ENCODE measurements around the gene SARDH. TPM values are rescaled to one million over a fixed set of nuclear protein-coding genes. Genes with fewer than 3 reads are reported as not detected.

SARDH gene
- total RNA-seq, 1 donor from 2014 or later = 12.9 TPM

DNA sequence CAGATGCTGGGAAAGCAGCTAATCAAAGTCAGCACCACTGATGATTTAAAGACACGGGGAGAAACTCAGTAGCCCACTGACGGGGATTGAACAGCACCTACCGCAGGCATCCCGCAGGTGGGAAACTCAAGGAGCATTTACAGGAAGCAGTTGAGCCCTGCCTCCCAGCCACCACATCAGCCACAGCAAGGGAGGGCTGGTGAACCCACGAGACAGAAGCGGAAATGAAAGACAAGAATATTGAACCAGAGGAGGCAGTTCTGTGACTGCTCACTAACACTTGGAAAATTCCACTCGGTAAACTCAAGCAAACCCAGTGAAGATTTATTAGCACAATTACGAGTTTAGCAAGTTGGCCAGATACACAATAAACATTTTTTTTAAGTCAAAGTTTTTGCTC, 118.4 kb downstream of the SARDH start:
- no peak for DNase-seq (ENCODE audit: low spot score in 2 of 2, unreplicated experiment in 2 of 2)
- H3K4me1 Mint-ChIP-seq = no peaks in the 10 kb centered on the region
- no peak overlapping the region for H3K27ac Mint-ChIP-seq
- H3K4me3 Mint-ChIP-seq = no peak overlapping the region
- H3K27me3 Mint-ChIP-seq (ENCODE audit: low read depth) = peaks cover 78% of the 10 kb centered on the region
- peaks cover under 1% of the 10 kb centered on the region for H3K9me3 Mint-ChIP-seq
- H3K36me3 Mint-ChIP-seq = no peaks in the 10 kb centered on the region
- TF ChIP-seq CTCF (IDR thresholded peaks at IDR 0.05; ENCODE audit: unreplicated experiment) = no peak

DNA sequence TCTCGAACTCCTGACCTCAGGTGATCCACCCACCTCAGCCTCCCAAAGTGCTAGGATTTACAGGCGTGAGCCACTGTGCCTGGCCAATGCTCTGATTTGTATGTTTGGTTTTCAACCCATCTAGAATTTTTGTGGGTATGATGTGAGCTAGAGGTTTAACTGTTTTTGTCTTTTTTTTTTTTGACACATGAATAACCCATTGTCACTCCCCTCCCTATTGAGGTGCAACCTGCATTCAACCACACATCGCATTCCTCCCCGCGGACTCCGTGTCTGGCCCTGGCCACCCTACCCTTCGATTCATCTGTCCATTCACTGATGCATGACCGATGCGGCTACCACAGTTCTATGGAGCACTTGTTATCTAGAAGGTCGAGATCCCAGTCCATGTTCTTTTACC, 119.4 kb downstream of the SARDH start:
- H3K27me3 Mint-ChIP-seq (ENCODE audit: low read depth) = peaks cover 87% of the 10 kb centered on the region
- H3K9me3 Mint-ChIP-seq = no peaks in the 10 kb centered on the region
- H3K36me3 Mint-ChIP-seq = no peaks in the 10 kb centered on the region
- no peaks in the 10 kb centered on the region for H3K4me1 Mint-ChIP-seq
- H3K27ac Mint-ChIP-seq = no peak overlapping the region
- no peak for TF ChIP-seq CTCF (IDR thresholded peaks at IDR 0.05; ENCODE audit: unreplicated experiment)
- no peak for DNase-seq (ENCODE audit: low spot score in 2 of 2, unreplicated experiment in 2 of 2)
- no peak overlapping the region for H3K4me3 Mint-ChIP-seq

DNA sequence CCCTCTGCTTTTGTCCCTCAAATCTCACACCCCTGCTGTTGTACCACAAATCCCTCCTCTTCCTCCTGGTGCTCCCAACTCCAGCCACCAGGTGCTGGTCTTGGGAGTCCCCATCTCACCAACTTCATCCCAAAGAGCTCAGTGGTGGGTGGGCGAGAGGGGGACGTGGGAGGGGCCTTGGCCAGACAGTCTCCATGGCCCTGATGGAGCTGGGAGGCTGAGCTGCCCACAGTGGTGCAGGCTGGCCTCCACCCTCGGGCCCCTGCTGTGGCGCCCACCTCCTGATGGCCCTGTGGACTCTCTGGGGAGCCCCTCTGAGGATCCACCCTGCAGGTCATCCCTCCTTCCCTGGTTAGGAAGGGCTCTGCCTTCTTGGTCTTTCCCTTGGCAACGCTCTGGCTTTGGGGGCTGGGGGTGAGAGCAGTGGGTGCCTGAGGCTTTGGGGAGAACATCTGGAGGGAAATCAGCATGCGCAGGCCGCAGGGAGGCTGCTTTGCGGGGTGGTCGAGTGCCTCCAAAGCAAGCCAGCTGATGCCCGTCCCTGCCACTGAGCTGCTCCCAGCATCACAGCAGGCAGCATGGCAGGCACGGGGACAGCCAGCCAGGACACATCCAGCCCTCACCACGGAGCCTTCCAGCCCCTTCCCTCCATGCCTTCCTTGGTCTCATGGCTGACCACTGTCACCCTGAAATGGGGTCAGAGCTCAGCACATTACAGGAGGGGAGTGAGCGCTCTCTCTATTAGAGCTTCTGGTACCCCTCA, 121.3 kb downstream of the SARDH start:
- no peak for DNase-seq (ENCODE audit: low spot score in 2 of 2, unreplicated experiment in 2 of 2)
- Mint-ChIP-seq H3K27ac (no peak overlapping the region), H3K27me3 (ENCODE audit: low read depth) (peaks cover 86% of the 10 kb centered on the region), H3K9me3 (no peaks in the 10 kb centered on the region), H3K4me3 (no peak overlapping the region), H3K4me1 (no peaks in the 10 kb centered on the region), H3K36me3 (no peaks in the 10 kb centered on the region)
- TF ChIP-seq CTCF (IDR thresholded peaks at IDR 0.05; ENCODE audit: unreplicated experiment) = no peak

GRCh38 chr9:133615606-133616188, 122.5 kb downstream of the SARDH start:
- no peaks in the 10 kb centered on the region for H3K4me1 Mint-ChIP-seq
- no peaks in the 10 kb centered on the region for H3K9me3 Mint-ChIP-seq
- DNase-seq (ENCODE audit: low spot score in 2 of 2, unreplicated experiment in 2 of 2) = no peak
- H3K4me3 Mint-ChIP-seq = no peak overlapping the region
- H3K27me3 Mint-ChIP-seq (ENCODE audit: low read depth) = peaks cover 87% of the 10 kb centered on the region
- no peak overlapping the region for H3K27ac Mint-ChIP-seq
- H3K36me3 Mint-ChIP-seq = no peaks in the 10 kb centered on the region
- no peak for TF ChIP-seq CTCF (IDR thresholded peaks at IDR 0.05; ENCODE audit: unreplicated experiment)

- H3K9me3 Mint-ChIP-seq = no peaks in the 10 kb centered on the region
- no peaks in the 10 kb centered on the region for H3K4me1 Mint-ChIP-seq
- peaks cover 90% of the 10 kb centered on the region for H3K27me3 Mint-ChIP-seq (ENCODE audit: low read depth)
- H3K36me3 Mint-ChIP-seq = no peaks in the 10 kb centered on the region
- no peak overlapping the region for H3K4me3 Mint-ChIP-seq
- TF ChIP-seq CTCF (IDR thresholded peaks at IDR 0.05; ENCODE audit: unreplicated experiment) = no peak
- H3K27ac Mint-ChIP-seq = no peak overlapping the region
- no peak for DNase-seq (ENCODE audit: low spot score in 2 of 2, unreplicated experiment in 2 of 2)
Measured at GRCh38 chr9:133615186-133615585, 123.0 kb downstream of the SARDH start.

Measured in mesothelial cell of epicardium (in vitro differentiated cells).